H7 (cell line): Measurements from ENCODE around the gene PFKM. TPM values are rescaled to one million over a fixed set of nuclear protein-coding genes. Genes with fewer than 3 reads are reported as not detected.
A peak's percentile ranks its signal among the peaks of the same experiment; 100 is the strongest.

Source experiments
- DNase-seq: peaks from one replicate; pipeline ENCODE4 v3.0.0; 2012
- H3K27me3 ChIP-seq: 2 replicates; pipeline ENCODE4 v1.6.0; 2011; ENCODE audit warnings: mild to moderate bottlenecking, low read length; ENCODE audit not compliant: control insufficient read depth, insufficient read depth
- H3K36me3 ChIP-seq: replicated peaks from 2 replicates; pipeline ENCODE4 v1.5.1; 2011; ENCODE audit warnings: low read length; ENCODE audit not compliant: control insufficient read depth, insufficient read depth
- H3K4me3 ChIP-seq: 2 replicates; pipeline ENCODE4 v1.5.1; 2011; ENCODE audit warnings: low read depth, mild to moderate bottlenecking, control low read depth, low read length, moderate library complexity; ENCODE audit not compliant: insufficient read depth
- total RNA-seq: library from RNA; depleted of rRNA; stranded (reverse); fragments of >200 nt; shearing (Covaris generic); gene quantifications from 2 replicates; pipeline ENCODE4 v1.2.3, GENCODE V29; 2014

PFKM gene
- total RNA-seq, 1 experiment from 2014 or later: 61.5 TPM

DNA sequence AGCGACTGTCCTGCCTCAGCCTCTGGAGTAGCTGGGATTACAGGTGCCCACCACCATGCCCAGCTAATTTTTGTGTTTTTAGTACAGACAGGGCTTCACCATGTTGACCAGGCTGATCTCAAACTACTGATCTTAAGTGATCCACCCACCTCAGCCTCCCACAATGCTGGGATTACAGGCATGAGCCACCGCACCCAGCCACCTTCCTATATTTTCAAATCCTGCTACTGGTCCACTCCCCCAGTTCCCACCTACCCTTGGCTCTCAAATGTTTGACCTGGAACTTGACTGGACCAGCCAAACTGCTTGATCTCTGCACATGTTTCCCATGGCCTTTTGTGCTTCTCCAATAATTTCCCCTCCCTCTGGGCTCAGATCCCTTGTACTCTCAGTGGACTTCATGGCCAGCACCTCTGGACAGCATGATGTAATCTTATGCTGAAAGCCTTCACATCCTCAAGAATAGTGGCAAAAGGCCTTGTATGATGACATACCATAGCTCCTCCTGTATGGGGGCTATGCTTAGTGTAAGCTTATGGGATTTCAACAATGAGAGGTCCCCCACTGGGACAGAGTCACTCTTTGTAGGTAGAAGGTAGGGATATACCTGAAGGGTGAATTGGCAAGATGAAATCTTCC, 61.8 kb downstream of the PFKM start:
- no peak overlapping the region for H3K4me3 ChIP-seq
- peaks cover 59% of the 10 kb centered on the region for H3K27me3 ChIP-seq
- no peaks in the 10 kb centered on the region for H3K36me3 ChIP-seq
- DNase-seq: no peak

DNA sequence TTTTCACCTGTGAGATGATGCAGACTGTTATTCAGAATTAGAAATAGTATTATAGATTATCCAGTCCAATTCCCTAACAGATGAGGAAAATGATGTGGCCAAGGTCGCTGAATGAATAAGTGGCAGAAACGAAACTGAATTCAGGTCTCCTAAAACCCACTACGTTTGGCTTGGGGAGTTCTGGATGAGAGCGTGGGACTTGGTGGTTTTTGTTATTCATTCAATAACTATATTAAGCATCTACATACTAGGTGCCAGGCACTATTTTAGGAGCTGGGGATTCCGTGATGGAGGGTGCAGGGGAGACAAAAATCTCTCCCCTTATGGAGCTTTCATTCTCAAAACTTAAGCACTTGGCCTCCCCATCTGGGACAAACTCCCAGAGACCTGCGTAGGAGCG, 63.5 kb downstream of the PFKM start:
- Histone ChIP-seq H3K36me3 (no peaks in the 10 kb centered on the region), H3K27me3 (peaks cover 68% of the 10 kb centered on the region), H3K4me3 (peak overlapping the region; percentile 54; the same call in 1 of the 2 replicates)
- DNase-seq: no peak

- Histone ChIP-seq H3K4me3 (peak within 1 kb of the TSS; percentile 54), H3K36me3 (no peaks in the 10 kb centered on the region), H3K27me3 (peaks cover 75% of the 10 kb centered on the region)
- DNase-seq: peak; percentile 85
Measured at GRCh38 chr12:48183091-48183875, 64.1 kb downstream of the PFKM start, which contains the start of gene CCDC184. Gene CCDC184 (plus strand): TSS chr12:48183644. CDS start chr12:48184123, 479 bp downstream.

DNA sequence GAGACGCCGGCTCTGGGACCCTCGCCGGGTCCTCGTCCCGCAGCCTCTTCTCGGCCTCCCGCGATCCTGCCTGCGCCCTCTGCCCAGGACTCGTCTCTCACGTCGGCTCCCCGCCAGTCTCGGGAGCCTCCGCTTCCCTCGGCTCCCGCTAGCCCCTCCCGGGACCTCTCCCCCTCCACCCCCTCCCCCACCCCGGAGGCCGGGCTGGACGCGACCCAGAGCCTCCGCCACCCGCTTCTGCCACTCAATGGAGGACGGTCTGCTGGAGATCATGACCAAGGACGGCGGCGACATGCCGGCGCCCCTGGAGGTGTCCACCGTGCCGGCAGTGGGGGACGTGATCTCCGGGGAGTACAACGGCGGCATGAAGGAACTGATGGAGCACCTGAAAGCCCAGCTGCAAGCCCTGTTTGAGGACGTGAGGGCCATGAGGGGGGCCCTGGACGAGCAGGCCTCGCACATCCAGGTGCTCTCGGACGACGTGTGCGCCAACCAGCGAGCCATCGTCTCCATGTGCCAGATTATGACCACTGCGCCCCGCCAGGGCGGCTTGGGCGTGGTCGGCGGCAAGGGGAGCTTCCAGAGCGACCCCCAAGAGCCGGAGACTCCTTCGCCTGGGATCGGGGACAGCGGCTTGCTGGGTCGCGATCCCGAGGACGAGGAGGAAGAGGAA, 64.8 kb downstream of the PFKM start:
- H3K36me3 ChIP-seq: no peaks in the 10 kb centered on the region
- H3K27me3 ChIP-seq: peaks cover 76% of the 10 kb centered on the region
- DNase-seq: peak; percentile 78
- H3K4me3 ChIP-seq: peak overlapping the region; percentile 54

DNA sequence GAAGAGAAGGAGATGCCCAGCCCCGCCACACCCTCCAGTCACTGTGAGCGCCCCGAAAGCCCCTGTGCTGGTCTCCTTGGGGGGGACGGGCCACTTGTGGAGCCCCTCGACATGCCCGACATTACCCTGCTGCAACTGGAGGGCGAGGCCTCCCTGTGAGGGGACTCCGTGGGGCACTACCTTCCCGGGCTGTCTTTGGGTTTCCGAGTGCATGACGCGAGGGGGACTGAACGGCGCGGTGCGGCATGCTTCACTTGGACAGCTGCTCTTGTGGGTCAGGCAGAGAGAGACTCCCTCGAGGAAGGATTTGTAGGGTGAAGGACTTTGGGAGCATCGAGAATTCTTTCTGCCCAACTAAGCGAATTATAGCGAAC, 65.4 kb downstream of the PFKM start:
- peak overlapping the region; percentile 54; the same call in 1 of the 2 replicates for H3K4me3 ChIP-seq
- DNase-seq: peak; percentile 30
- H3K36me3 ChIP-seq: no peaks in the 10 kb centered on the region
- peaks cover 72% of the 10 kb centered on the region for H3K27me3 ChIP-seq

- no peaks in the 10 kb centered on the region for H3K36me3 ChIP-seq
- H3K27me3 ChIP-seq: peaks cover 68% of the 10 kb centered on the region
- peak; percentile 65 for DNase-seq
- no peak overlapping the region for H3K4me3 ChIP-seq
Measured at GRCh38 chr12:48185181-48185919, 66.2 kb downstream of the PFKM start.

DNA sequence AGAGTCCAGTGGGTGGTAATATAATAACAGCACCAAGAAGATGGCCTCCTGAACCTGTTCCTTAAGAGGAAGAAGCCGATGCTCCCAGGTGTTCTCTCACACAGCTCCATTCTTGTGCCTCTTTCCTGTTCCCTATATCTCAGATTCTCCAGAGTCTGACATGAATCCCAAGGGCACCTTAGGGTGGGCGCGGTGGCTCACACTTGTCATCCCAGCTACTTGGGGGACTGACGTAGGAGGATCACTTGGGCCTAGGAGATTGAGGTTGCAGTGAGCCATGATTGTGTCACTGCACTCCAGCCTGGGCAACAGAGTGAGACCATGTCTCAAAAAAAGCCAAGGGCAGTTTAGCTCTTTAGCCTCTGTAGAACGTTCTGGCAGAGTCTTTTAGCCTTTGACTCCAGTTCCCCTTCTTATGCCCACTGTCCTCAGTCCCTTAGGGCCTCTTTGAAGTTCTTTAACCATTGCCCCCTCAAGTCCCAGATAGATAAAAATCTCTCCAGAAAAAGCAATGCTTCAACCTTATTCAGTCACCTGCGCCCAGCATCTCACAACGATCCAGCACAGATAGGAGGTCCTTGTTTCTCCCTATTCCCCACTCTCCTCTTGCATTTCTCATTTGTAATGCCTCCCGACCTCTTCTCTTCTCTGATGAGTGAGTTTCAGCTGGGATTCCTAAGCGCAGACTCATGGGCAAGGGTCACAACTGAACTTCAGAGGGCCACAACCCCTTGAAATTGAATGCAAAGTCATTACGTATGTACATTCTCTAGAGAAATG, 68.9 kb downstream of the PFKM start:
- Histone ChIP-seq H3K4me3 (no peak overlapping the region), H3K36me3 (no peaks in the 10 kb centered on the region), H3K27me3 (peaks cover 47% of the 10 kb centered on the region)
- DNase-seq: no peak

GRCh38 chr12:48189331-48190125, 70.4 kb downstream of the PFKM start:
- no peaks in the 10 kb centered on the region for H3K36me3 ChIP-seq
- peak; percentile 63 for DNase-seq
- peaks cover 40% of the 10 kb centered on the region for H3K27me3 ChIP-seq
- H3K4me3 ChIP-seq: no peak overlapping the region

DNA sequence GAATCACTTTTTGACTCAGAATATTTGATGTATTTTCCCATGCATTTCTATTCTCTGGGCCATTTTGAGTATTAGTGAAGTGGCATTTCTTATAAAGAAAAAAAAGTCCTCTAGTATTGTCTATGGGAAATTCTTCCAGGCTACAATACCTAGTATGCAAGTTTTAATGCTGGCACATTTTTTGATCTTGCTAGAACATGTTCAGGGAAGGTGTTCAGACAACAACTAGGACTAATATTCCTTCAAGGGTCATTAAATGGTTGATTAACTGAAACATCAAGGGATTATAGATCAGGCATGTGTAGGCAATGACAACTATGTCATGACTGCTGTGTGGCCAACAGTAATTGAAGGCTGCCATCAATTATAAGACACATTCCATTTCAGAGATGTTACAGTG, 71.9 kb downstream of the PFKM start:
- no peaks in the 10 kb centered on the region for H3K36me3 ChIP-seq
- DNase-seq: no peak
- peaks cover 28% of the 10 kb centered on the region; the same call in 1 of the 2 replicates for H3K27me3 ChIP-seq
- H3K4me3 ChIP-seq: no peak overlapping the region

DNA sequence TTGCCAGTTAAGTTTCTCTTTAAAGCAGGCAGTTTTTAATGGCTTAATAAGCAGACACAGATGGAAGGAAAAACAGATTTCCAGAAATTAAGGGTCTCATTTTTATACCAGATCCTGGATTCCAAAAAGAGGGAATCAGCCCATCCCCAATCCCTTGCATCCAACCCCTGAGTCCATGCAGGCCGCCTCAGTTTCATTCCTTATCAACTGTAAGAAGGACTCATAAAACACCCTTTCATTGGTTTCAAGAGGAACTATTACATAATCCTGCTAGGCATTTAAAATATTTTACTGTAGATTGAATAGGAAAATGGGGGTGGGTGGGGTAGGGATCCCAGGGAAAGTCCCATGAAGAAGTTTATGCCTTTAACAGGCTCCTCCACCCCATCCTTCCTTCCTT, 73.7 kb downstream of the PFKM start:
- no peak overlapping the region for H3K4me3 ChIP-seq
- no peaks in the 10 kb centered on the region for H3K36me3 ChIP-seq
- DNase-seq: no peak
- peaks cover 18% of the 10 kb centered on the region; the same call in 1 of the 2 replicates for H3K27me3 ChIP-seq

GRCh38 chr12:48193623-48194022, 74.5 kb downstream of the PFKM start:
- Histone ChIP-seq H3K36me3 (no peaks in the 10 kb centered on the region), H3K4me3 (no peak overlapping the region), H3K27me3 (peaks cover 12% of the 10 kb centered on the region; the same call in 1 of the 2 replicates)
- DNase-seq: no peak

DNA sequence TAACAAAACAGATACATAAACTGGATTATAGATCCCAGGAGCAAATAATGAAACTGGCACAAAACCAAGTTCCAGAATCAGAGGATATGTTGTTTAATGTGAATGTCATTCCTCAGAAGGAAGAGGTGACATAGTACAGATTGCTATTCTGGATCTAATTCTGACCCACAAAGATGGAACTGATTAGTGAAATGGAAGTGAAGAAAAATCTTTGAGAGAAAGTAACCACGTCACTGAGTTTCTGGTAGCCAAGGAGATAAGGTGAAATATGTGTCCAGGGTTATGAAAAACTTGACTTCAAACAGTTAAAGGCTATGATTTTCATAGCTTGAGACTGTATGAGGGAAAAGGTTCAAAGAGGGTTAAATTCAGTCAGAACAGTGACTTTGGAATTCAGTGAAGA, 75.6 kb downstream of the PFKM start:
- Histone ChIP-seq H3K4me3 (no peak overlapping the region), H3K36me3 (no peaks in the 10 kb centered on the region), H3K27me3 (peaks cover 14% of the 10 kb centered on the region; the same call in 1 of the 2 replicates)
- DNase-seq: no peak
